ENCODE measurements around the gene LRRC8E. TPM values are rescaled to one million over a fixed set of nuclear protein-coding genes. Genes with fewer than 3 reads are reported as not detected.
A peak's percentile ranks its signal among the peaks of the same experiment; 100 is the strongest.
"Not testable (repeated sequence)": the region's sequence is repeated elsewhere in the genome, so short reads cannot be mapped to it uniquely, and the experiment has no call there.

The LRRC8E gene
- total RNA-seq, 1 donor from 2014 or later = under 0.01 TPM

DNA sequence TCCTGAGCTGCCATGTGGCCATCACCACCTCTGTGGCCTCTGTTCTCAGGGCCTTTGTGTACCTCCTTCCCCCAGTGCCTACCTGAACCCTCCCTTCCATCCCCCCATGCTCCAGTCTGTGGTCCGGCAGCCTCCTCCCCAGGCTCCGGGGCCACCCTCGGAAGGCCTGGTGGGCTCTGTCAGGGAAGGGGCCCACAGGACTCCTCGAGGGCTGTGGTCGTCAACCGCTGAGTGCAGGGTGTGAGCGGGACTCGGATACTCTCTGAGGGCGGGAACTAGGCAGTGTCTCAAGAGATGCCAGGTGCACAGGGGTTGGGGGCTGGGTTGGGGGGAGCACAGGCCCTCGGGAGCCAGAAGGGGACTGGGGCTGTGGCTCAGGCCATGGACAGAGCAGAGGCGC is 19.2 kb downstream of the LRRC8E start:
- DNase-seq (ENCODE audit: low read depth in 2 of 2) = no peak

DNA sequence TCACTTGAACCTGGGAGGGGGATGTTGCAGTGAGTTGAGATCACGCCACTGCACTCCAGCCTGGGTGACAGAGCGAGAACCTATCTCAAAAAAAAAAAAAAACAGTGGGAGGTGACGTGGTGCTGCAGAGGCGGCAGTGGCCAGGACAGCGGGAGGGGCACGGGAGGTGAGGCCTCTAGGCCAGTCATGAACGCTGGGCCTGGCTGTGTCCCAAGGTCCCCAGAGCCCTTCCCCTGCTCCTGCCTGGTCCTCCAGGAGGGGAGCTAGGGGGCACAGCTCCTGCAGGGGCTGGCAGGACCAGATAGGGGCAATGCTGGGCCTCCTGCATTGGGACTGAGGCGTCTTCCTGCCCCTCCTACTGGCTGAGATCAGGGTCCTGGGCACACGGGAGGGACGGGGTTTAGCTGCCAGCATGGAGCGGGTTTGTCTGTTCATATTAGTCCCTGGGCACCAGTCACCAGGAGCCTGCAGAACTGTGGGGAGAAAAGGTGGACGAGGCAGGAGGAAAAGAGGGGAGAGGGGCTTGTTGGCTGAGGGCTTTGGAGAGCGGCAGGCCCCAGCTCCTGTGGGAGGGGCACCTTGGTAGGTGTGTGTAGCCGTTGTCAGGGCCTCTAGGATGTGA is 19.9 kb downstream of the LRRC8E start:
- no peak for DNase-seq (ENCODE audit: low read depth in 2 of 2)

DNA sequence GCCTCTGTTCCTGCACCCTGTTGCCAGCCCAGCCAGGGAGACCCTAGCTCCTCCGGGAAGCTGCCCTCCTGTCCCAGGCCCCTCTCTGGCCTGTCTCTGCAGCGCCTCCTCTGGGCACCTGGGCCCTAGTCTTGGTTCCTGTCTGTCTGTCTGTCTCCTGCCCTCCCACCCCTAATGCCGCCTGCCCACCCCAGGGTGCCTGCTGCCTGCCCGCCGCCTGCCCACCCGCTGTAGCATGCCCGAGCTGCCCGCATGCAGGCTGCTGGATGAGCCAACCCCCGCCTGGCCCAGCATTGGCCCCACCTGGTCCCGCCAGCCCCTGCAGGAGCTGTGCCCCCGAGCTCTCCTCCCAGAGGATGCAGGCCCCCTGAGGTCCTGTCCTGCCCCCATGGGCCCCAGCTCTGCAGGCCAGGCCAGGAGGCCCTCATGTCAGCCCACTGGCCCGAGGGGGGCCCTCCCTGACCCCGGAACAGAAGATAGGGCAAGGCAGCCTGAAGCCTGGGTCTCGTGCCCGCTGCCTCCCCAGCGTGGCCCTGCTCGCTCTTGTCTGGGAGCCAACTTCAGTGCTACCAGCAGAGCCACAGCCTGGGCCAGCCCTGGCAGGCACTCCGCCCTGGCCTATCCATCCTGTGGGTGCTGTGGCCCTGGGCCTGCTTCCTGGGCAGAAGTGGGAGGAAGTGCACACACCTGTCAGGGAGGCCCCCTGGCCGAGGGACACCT is 20.6 kb downstream of the LRRC8E start:
- DNase-seq (ENCODE audit: low read depth in 2 of 2) = no peak

DNA sequence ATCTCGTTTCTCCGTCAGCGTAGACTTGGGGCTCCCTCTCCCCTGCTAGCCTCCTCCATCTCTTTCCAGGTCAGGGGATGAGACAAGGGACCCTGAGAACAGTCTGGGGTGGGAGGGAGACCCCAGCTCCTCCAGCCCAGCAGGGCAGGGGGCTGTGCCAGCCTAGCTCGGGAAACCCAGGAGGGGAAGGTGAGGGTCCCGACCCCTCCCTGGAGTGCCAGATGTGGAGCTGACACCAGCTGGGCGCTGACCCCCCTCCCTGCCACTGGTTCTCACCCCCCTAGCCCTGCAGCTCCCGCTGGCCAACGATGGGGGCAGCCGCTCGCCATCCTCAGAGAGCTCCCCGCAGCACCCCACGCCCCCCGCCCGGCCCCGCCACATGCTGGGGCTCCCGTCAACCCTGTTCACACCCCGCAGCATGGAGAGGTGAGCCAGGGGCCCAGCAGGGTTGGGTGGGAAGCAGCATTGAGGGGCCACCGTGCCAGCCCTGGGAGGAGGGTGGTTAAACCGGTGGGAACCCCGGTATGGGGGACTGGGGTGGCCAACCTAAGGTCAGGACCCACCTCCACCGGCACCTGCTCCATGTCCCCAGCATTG is 21.3 kb downstream of the LRRC8E start:
- no peak for DNase-seq (ENCODE audit: low read depth in 2 of 2)

DNA sequence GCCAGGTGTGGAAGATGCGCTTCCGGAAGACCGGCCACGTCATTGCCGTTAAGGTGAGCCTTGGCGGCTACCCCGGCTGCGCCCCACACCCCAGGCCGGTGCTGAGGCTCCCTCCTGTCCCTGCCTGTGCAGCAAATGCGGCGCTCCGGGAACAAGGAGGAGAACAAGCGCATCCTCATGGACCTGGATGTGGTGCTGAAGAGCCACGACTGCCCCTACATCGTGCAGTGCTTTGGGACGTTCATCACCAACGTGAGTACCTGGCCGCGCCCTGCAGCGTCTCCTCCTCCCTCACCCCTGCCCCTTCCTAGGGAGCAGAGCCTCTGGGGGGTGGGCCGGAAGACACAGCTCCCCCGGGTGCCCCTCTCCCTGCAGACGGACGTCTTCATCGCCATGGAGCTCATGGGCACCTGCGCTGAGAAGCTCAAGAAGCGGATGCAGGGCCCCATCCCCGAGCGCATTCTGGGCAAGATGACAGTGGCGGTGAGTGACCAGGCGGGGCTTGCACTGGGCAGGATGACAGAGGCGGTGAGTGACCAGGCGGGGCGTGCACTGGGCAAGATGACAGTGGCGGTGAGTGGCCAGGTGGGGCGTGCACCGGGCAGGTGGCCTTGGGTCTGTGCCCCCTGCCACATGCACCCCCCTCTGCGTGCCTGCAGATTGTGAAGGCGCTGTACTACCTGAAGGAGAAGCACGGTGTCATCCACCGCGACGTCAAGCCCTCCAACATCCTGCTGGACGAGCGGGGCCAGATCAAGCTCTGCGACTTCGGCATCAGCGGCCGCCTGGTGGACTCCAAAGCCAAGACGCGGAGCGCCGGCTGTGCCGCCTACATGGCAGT is 22.2 kb downstream of the LRRC8E start:
- DNase-seq (ENCODE audit: low read depth in 2 of 2) = no peak

DNA sequence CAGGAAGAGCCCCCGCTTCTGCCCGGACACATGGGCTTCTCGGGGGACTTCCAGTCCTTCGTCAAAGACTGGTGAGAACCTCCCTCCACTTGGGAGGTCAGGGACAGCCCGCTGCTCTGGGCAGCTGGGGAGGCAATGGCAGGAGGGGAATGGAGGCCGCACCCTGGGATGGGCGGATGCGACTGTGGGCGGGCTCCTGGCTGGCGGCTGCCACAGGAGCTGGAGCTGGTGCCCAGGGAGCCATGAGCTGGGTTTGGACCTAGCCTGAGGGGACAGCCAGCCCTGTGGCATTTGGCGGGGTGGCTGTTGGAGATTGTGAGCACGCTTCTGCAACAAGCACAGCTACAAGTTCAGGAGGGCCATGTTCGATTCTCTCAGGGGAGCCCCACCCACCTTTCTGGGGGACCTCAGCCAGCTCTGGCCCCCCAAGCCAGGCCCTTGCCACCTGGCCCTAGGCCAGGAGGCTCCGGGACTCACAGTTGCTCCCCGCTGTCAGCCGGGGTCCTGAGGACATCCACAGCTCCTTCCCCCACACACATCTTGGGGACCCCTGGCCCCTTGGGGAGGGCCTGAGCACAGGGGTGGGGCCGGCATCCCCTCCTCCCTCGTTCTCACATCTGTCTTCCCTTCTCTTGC is 23.3 kb downstream of the LRRC8E start:
- DNase-seq (ENCODE audit: low read depth in 2 of 2) = no peak

DNA sequence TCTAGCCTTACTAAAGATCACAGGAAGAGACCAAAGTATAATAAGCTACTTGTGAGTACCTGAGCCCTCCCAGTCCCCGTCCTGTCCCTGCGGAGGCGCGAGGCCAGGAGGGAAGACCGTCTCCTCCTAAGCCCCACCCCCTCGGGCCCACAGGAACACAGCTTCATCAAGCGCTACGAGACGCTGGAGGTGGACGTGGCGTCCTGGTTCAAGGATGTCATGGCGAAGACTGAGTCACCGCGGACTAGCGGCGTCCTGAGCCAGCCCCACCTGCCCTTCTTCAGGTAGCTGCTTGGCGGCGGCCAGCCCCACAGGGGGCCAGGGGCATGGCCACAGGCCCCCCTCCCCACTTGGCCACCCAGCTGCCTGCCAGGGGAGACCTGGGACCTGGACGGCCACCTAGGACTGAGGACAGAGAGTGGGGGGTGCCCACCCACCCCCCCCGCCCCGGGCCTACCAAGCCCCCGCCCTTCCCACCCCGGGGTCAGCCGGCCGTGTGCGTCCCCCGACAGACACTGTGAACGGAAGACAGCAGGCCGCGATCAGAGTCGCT is 23.9 kb downstream of the LRRC8E start:
- DNase-seq (ENCODE audit: low read depth in 2 of 2) = no peak

DNA sequence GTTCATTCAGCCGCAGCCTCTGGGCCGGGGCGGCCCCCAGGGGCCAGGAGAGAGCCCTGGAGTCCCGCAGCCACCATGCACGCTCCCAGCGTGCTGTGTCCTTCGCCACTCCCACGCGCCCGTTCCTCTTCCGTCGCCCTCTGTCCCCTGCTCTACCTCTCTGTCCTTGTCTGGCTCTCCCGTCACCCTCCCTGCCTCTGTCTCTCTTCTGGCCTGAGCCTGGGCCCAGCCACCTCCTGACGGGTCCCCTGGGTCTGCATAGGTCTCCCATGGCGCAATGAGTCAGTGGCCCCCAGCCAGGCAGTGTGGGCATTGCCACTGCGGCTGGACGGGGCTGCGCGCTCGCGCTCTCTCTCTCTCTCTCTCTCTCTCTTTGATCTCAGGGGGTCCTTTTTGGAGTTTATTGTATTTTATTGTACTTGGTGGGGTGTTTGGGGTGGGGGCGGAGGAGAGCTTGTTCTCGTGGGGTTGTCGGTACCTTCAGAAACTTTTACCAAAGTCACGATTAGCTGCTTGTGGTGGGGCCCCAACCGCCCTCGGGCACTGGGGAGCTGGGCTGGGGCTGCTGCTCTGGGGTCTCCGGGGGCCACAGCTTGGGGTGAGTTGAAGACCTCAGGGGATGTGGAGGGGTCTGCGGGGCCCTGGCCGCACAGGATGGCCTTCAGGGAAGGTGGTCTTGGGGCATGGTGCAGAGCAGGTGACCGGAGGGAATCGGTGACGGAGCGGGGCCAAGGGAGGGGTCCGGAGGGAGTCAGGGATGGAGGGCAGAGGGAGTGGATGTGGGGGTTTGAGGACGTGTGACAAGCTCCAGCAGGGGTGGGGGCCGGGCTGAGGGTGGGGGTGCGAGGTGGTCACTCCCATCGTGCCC is 24.6 kb downstream of the LRRC8E start:
- no peak for DNase-seq (ENCODE audit: low read depth in 2 of 2)

DNA sequence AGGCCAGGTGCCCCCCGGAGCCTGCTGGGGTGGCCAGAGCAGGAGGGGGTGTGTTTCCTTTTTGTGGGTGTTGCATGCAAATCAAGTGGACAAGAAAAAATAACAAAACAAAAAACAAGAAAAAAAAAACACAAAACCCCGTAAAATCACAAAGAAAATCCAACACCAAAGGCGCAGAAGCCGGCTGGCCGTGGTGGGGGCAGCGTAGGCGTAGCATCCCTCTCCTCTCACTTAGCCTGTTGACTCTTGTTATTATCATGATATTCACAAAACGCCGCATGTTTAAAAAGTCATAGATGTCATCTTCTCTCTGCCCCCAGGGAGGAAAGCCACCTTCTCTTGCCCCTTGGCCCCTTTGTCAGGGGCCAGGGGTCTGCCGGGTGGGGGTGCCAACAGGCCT is 25.3 kb downstream of the LRRC8E start:
- no peak for DNase-seq (ENCODE audit: low read depth in 2 of 2)

DNA sequence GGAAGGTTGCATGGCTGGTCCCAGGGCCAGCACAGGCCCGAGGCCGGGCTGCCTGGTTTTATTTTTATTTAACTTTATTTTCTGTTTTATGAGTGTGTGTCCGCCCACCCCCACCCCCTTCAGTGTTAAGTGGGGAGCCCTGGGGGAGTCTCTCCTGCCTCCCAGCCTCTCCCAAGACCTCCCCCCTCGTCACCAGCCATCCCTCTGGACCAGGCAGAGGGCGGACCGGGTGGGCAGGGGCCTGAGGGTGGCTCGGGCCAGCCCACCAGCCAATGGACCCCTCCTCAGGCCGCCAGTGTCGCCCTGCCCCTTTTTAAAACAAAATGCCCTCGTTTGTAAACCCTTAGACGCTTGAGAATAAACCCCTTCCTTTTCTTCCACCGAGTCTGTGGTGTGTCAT is 25.8 kb downstream of the LRRC8E start:
- DNase-seq (ENCODE audit: low read depth in 2 of 2) = no peak

DNA sequence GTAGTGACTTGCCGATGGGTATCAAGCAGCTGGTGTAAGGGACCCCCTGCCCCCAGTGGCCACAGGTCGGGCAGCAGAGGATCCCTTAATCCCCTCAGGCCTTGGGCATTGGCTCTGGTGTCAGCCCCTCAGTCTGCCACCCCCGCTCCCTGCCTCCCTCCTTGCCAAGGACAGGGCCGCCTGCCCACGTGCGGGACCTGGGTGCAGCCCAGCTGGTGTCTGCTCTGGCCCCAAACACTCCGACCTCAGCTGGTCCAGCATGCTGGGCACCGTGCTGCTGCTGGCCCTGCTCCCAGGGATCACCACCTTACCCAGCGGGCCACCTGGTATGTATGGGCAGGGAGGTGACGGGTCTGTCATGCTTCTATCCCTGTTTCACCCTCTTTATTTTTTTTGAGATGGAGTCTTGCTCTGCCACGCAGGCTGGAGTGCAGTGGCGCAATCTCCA is 26.3 kb downstream of the LRRC8E start, which contains the start of gene TGFBR3L:
TSS of gene TGFBR3L (plus strand) at position 233 of the 448 bp plus-strand sequence.
- DNase-seq (ENCODE audit: low read depth in 2 of 2) = no peak

DNA sequence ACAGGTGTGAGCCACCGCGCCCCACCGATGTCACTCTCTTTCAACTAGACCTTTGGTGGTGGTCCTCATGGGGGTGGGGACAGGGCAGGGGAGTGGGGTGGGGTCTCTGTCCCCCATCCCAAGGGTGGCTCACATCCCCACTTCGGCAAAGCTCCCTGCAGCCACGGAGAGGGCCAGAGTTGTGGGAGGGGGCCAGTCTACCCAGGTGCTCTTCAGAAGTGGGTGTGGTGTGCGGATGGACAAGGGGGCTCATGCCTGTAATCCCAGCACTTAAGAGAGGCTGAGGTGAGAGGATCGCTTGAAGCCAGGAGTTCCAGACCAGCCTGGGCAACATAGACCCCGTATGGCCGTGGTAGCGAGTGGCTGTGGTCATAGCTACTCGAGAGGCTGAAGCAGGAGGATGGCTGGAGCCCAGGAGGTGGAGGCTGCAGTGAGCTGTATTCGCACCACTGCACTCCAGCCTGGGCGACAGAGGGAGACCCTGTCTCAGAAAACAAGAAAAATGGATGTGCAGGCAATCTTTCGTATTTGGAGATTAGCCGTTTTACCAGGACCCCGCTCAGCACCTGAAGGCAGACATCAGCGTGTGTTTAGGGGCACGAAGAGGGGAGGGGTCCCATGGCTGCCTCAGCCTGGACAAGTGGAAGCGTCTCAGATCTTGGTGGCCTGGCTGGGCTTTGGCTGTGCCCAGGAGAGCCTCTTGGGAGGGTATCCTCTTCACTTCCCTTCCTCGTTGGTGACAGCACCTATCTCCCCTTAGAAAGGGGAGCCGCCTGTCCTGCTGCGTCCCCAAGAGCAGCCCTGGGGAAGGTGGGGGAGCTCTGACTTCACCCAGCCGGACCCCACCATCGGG is 27.2 kb downstream of the LRRC8E start:
- no peak for DNase-seq (ENCODE audit: low read depth in 2 of 2)

DNA sequence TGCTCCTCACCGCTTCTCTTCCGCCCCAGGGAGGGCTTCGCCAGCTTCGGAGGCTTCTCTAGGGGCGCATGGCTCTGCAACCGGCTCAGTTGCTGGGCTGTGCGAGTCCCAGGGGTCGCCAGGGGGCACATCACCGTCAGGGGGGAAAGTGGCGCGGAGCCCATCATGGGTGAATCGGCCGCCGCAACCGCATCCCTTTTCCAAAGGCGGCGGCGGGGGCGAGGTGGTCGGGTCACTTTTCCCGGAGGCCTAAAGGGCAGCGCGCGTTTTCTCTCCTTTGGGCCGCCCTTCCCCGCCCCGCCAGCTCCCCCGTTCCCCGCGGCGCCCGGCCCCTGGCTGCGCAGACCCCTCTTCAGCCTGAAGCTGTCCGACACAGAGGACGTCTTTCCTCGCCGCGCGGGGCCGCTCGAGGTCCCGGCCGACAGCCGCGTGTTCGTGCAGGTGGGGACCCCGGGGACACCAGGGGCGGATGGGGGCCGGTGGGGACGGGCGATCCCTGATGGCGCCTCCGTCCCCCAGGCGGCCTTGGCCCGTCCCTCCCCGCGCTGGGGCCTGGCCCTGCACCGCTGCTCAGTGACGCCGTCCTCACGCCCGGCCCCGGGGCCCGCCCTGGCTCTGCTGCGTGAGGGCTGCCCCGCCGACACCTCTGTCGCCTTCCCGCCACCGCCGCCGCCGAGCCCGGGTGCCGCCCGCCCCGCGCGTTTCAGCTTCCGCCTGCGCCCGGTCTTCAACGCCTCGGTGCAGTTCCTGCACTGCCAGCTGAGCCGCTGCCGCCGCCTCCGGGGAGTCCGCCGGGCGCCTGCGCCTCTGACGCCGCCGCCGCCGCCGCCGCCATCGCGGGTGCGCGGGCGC is 28.0 kb downstream of the LRRC8E start:
- no peak for DNase-seq (ENCODE audit: low read depth in 2 of 2)

DNA sequence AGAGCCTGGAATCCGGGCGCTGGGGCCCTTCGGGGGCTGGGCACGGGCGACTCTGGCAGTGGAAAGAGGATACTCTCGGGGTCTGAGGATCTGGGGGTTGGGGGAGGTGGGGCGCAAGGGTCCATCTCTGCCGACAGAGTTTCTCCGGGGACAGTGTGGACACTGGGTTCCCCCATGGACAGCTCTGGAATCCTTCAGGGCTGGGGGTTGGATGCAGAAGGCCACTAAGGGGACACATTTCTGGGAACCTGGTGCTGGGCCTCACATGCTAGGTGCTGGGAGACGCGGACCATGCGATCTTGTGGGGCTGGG is 28.6 kb downstream of the LRRC8E start:
- DNase-seq (ENCODE audit: low read depth in 2 of 2) = no peak

DNA sequence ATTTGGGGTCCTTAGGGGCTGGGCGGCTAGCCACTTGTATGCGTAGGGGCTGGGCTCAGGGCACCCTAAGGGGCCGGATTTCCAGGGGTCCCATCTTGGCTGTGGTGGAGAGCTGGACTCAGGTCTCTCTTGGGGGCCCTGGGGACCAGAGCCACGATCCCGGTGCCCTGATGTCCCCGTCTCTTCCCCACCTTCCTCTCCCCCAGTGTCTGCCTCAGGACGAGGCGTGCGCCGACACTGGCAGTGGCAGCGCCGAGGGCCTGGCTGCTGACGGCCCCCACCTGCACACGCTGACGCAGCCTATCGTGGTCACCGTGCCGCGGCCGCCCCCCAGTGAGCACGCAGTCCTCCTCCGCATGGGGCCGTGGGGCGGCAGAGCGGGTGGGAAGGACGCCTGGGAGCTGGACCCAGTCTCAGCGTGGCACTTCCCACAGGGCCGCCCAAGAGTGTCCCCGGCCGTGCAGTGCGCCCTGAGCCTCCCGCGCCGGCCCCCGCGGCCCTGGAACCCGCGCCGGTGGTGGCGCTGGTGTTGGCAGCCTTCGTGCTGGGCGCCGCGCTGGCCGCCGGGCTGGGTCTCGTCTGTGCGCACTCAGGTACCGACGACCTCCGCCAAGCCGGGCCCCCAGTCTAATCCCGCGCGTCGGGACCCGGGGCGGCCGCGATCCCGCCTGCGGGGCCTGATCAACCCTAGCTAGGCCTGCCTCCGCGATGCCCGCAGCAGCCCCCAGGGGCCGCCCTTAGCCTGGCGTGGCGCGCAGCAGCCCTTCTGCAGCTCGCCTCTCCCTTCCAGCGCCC is 29.2 kb downstream of the LRRC8E start:
- peak; percentile 66 to 72 for DNase-seq (ENCODE audit: low read depth in 2 of 2)

DNA sequence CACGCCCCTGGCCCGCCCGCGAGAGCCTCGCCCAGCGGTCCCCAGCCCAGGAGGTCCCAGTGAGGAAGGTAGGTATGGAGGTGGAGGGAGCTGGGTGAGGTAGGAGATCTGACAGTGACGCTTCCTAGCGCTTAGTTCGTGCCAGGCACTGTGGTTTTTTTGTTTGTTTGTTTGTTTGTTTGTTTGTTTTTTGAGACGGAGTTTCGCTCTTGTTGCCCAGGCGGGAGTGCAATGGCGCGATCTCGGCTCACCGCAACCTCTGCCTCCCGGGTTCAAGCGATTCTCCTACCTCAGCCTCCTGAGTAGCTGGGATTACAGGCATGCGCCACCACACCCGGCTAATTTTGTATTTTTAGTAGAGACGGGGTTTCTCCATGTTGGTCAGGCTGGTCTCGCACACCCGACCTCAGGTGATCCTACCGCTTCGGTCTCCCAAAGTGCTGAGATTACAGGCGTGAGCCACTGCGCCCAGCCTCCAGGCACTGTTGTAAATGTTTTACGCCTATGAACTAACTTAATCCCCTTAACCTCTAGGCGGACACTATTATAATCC is 29.8 kb downstream of the LRRC8E start:
- DNase-seq (ENCODE audit: low read depth in 2 of 2) = not testable (repeated sequence)

All from lung microvascular endothelial cell (primary cell).